ENCODE measurements around the gene SPATS2L.

Gene SPATS2L, protein sequence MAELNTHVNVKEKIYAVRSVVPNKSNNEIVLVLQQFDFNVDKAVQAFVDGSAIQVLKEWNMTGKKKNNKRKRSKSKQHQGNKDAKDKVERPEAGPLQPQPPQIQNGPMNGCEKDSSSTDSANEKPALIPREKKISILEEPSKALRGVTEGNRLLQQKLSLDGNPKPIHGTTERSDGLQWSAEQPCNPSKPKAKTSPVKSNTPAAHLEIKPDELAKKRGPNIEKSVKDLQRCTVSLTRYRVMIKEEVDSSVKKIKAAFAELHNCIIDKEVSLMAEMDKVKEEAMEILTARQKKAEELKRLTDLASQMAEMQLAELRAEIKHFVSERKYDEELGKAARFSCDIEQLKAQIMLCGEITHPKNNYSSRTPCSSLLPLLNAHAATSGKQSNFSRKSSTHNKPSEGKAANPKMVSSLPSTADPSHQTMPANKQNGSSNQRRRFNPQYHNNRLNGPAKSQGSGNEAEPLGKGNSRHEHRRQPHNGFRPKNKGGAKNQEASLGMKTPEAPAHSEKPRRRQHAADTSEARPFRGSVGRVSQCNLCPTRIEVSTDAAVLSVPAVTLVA

DNA sequence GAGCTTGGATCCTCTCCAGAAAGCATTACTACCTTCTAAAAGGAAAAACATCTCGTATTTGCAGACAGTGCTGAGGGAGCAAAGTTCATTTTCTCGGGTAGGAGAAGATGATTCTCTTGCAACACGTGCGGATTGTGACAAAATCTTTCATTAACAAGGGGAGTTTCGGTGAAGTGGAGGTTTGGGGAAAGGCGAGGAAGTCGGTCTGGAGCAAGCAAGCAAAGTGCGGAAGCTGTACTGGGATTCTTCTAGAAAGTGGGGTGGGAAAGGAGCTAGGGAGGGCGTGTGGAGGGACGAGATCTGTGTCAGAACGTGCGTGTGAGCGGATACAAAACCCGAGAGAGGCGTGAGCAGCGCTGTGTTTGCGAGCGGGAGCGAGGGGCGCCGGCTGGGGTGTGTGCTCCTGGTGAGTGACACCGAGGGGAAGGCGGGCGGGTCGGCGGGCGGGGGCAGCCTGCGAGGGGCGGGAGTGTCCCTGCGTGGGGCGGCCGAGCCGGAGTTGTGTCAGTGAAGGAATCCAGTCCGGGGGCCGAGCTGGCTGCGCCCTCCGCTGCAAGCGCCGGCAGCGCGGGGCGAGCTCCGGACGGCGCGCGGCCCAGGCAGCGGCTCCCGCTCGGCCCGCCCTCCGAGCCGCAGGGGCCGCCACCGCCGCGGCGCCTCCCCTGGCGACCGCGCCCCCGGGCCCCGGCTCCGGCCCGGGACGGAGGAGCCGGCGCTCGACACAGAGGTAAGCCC is at the start of gene SPATS2L:
Gene SPATS2L (plus strand): TSS at position 498 of the 735 bp plus-strand sequence. CDS start 82,552 bp downstream, outside the sequence.
- peak; percentile 68 for DNase-seq

DNA sequence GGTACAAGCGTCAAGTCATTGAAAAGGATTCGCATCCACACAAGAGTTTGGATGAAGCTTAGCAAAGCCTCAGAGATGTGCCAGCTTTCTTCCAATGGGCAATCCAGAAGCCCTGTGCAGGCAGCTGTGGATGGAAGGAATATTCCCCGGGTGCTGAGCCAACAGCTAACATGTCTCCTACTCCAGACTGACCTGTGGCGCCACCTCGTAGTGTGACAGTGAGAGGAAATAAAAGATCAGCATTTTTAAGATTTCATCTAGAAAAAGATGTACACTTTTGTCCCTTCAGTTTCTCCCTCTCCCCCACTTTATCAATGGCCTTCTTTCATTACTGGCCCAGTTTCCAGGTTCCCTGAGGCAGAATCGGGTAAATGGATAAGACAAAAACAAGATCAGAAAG is 48.9 kb upstream of the SPATS2L start:
- no peak for DNase-seq

DNA sequence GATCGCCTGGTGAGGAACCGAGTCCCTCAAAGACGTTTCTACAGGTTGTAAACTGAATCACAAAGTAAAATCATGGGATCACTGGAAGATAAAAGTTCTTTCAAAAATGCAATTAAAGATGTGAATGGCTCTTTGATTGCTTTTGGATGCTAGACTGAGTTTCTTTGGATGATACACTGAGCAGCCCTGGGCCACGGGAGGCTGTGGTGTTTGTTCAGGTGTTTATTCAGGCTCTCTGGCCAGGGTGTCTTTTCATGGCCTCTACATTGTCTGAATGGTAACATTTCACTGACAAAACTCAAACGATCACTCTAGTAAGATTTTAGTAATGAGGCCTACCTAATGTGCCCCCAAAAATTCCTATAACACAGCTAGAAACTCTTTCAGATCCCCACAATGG is 48.4 kb upstream of the SPATS2L start:
- DNase-seq: no peak

DNA sequence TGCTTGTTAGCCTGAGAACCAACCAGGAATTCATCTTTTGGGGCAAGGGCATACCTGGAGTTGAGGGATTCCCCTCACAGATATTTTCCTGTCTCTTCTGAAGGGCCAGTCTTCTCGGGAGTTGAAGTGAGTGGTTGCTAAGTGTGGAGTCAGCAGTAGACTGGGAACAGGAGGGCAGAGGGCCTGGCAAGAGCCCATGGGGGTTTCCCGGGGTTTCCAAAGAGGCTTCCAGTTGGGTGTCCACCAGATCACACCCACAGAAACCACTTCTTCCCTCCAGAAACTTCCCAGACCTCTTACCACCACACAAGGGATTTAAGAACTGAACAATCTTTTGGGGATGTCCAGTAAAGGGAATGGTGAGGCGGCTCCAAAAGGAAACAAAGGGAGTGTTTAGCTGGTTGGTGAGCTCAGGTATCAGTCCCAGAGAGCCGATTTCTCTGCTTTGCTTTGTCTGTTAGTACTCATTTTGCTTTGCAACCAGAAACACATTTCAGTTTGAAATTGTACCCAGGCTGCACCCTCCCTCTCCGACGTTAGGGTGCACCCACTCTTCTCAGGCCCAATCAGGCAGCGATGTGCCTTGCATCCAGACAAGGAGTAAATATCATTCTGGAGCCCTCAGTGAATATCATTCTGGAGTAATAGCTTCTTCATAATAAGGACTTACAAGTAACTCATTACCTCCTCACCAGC is 47.5 kb upstream of the SPATS2L start:
- DNase-seq: peak; percentile 67

DNA sequence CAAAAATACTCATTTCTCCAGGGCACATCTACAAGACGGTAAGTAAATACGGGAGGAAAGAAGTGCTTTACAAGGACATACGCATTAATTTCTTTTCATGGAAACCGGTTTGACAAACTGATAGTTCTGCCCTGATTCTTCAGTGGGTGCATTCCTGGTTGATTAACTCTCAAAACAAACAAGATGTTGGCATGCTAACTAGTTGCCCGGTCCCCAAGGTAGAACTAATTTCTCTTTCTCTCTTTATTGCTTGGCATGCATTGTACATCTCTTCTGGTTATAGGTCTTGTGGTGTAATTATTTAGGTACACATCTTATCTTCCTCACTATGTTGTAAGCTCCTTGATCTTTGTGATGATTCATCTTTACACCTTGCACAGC is 46.9 kb upstream of the SPATS2L start:
- DNase-seq: no peak

DNA sequence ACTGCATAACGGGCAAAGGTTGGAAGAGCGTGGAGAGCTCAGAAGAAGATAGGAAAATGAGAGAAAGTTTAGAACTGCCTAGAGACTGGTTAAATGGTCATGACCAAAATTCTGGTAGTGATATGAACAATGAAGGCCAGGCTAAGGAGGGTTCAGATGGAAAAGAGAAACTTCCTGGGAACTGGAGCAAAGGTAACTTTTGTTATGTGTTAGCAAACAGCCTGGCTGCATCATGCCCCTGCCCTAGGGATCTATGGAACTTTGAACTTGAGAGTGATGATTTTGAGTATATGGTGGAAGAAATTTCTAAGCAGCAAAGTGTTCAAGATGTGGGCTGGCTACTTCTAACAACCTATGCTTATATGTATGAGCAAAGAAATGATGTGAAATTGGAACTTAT is 44.4 kb upstream of the SPATS2L start:
- DNase-seq: no peak

DNA sequence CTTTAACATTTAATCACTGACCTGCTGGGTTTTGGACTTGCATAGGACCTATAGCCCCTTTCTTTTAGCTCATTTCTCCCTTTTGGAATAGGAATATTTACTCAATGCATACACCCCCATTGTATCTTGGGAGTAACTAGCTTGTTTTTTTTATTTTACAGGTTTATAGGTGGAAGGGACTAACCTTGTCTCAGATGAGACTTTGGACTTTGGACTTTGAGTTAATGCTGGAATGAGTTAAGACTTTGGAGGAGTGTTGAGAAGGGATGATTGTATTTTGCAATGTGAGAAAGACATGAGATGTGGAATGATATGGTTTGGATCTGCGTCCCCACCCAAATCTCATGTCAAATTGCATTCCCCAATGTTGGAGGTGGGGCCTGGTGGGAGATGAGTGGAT is 43.2 kb upstream of the SPATS2L start:
- DNase-seq: no peak

DNA sequence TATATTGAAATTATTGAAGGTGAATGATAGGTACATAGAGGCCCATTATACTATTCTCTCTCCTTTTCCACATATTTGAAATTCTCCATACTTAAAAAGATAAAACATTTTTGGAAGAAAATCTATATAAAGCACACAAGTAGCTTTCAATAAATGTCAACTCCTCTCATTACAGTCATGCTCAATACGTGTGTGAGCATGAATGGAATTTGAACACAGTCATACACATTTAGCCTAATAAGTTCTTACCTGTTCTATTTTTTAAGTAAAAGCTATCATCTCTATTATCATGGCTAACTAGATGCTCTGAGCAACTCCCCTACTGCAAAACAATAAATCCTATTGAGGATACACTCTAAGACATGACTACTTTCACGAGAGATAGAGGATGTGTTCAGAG is 41.9 kb upstream of the SPATS2L start:
- no peak for DNase-seq

DNA sequence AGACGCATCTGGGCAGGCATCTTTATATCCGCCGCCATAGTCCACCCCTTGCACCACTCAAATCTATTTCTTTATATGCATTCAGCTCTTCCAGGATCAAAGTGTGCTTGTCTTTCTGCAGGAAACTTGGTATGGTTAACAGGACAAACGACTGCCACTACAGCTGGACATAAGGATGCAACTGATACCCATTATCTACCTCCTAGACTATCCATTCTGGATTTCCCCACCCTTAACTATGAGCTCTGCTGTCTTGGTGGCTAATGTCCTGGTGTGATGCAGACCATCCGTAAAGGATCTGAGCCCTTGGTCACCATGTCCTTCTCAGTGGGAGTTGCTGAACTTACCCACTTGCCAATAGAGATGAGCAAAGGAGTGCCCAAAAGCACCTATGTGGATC is 40.1 kb upstream of the SPATS2L start:
- DNase-seq: no peak

DNA sequence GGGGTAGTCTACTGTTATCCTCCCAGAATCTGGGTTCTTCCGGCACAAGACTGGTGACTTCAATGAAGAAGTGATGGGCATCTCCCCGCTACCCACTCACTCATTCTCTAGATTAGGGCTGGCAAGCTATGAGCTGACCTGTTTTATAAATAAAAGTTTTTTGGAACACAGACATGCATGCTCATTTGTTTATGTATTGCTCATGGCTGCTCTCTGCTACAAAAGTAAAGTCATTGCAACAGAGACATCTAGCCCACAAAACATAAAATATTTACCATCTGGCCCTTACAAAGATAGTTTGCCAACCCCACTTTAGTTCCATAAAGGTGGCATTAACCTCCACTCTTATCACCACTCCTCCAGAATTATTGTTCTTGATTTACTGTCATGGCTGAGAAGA is 39.1 kb upstream of the SPATS2L start:
- DNase-seq: no peak

DNA sequence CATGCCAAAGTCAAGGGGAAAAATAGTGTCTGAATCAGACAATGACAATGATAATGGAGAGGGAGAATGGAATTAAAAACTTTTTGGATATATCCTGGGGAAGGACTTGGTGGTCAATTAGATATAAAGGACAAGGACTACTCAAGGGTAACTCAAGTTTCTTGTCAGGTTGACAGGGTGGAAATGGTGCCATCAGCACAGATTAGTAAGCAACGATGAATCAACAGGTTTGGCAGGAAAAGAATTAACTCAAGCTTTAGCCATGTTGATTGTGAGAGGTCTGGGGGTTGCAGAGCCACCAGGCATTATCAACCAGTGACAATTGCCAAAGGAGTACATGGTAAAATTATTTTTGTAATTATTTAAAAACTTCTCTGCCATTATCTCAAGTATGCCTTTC is 35.8 kb upstream of the SPATS2L start:
- no peak for DNase-seq

DNA sequence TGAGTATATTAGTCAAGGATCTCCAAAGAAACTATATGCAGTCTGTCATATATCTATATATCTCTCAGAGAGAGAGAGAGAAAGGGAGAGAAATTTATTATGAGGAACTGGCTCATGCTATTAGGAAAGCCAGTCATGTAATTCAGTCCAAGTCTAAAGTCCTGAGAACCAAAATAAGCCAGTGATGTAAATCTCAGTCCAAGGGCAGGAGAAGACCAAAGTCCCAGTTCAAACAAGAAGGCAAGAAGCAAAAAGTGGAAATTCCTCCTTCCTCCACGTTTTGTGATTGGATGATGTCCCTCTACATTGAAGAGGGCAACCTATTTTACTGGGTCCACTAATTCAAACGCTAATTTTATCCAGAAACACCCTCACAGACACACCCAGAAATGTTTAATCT is 34.2 kb upstream of the SPATS2L start:
- DNase-seq: no peak

DNA sequence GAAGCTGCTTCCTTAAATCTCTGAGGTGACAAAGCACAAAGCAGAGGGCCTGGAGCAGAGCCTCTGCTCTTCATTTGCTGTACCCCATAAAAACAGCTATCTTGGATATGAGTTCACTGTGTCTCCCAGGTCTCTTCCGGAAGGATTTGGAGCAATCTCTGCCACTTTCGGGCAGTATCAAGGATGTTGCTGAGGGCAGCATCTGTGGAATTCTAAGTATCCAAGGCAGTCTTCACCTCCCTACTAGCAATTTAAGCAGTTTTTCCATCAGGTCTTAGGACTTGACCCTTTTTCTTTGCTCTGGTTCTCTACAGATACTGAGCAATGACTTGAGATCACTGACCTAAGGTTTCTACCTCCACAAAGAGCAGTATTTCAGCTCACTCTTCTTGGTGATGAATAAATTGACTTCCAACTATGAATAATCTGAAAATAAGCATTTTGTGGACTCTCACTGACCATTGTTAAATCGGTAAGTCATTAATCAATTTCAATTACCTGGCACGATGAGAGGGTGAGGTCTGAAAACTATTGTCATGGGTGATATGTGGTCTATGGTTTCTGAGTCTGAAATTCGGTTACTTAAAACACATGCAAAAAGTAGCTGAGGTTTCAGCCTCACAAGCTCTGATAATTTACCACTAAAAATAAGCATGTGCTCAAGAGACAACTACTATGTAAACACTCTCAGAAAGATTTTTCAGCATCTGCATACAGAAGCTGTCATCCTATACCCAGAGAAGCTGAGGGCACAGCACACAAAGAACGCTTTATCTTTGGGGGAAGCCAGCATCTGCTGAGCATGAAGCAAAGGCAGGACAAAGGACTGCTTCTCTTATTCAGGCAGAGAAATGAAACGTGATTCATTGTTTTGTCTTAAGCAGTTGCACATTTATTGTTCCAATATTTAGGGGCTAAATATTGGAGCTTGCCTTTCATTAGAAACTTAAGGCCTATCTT is 32.1 kb upstream of the SPATS2L start:
- DNase-seq: no peak

DNA sequence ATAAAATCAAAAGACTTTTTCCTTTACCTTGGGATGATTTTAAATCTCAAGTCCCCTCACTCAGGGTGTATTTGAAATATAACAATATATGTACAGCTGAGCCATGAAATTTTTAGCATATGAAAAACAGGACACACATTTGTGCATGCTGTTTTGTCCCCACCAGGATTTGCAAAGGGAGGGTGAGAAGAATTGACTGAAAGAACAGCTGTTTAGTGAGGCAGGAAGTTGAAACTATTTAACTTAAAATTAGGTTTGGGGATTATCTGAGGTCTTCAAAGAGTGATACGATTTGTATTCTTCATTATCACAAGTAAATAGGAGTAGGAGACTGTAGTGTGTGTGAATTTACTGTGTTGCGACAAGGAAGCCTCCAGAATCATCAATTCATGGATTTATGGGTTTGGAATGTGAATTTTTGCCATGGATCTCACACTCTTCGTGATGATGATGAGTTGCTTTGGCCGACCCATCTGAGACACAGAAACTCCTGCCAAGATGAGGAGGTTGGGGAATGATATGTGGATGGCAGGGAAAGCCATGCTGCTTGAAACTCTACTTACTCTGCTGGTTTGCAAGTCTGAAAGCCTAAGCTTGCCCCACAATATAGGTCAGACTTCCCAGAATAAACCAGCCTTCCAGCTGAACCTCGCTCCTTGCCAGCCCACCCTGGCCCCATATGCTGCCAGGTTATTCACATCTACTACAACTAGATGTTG is 31.0 kb upstream of the SPATS2L start:
- no peak for DNase-seq

DNA sequence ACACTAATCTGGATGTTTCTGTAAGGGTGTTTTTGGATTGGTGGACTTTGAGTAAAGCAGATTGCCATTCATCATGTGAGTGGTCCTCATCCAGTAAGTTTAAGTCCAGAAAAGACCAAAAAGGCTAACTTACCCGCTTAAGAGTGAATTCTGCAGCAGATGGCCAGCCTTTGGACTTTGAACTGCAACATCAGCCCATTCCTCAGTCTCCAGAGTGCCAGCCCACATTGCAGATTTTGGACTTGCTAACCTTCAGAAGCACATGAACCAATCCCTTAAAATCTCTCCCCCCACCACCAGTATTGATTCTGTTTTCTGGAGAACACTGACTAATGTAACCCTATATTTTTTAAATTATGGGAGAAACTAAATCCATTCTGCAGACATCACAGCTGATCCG is 30.0 kb upstream of the SPATS2L start:
- no peak for DNase-seq

DNA sequence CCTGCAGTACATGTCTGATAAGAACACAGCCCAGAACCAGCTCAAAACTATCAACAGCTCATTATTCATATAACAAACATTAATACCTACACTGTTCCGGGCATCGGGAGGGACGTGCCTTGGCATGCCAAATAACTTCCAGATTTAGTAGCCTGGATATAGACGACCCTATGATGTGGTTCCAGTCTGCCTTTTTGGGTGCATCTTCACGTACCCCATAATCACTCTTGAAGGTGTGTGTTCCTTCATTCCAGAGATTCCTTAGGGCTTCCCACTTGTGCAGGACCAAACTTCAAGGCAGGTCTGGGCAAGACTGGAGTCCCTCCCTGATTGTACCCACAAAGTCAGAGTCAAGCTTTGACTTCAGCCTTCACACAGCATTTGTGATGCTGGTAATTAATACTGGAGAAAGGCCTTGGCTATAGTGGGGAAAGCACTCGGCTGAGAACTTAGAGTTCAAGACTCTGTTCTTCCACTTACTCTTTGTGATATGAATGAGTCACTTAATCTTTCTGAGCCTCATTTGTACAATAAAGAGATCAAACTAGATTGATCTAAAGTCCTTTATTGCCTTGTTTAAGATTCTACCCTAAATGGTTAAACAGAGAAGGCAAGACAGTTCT is 27.7 kb upstream of the SPATS2L start:
- DNase-seq: no peak

DNA sequence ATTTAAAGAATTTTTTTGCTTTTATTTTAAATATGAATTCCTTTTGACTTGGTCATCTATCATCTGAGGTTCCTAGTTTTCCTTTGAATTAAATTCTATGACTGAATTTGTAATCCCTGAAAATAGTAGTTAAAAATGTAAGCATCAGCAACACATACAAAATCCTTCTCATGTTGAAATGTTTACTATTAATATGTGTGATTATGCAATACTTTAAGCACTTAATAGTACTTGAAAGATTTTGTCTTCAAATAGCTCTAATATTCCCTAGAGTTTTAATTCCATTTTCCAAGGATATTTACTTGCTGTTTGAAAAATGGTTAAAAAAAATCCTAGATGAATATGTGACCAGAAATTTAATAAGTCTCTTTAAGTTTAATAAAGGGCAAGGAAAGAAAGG is 26.6 kb upstream of the SPATS2L start:
- no peak for DNase-seq

DNA sequence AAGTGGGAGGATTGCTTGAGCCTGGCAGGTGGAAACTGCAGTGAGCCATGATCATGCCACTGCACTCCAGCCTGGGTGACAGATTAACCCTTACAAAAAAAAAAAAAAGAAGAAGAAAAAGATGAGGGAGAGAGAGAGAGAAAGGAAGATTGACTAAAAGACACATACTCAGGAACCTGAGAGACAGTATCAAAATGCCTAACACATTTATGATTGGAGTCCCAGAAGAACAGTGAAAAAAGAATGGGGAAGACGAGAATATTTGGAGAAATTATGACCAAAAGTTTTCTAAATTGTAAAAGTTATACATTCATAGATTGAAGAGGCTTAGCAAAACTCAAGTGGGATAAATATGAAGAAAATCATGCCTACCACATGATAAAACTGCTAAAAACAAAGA is 19.9 kb upstream of the SPATS2L start:
- no peak for DNase-seq

DNA sequence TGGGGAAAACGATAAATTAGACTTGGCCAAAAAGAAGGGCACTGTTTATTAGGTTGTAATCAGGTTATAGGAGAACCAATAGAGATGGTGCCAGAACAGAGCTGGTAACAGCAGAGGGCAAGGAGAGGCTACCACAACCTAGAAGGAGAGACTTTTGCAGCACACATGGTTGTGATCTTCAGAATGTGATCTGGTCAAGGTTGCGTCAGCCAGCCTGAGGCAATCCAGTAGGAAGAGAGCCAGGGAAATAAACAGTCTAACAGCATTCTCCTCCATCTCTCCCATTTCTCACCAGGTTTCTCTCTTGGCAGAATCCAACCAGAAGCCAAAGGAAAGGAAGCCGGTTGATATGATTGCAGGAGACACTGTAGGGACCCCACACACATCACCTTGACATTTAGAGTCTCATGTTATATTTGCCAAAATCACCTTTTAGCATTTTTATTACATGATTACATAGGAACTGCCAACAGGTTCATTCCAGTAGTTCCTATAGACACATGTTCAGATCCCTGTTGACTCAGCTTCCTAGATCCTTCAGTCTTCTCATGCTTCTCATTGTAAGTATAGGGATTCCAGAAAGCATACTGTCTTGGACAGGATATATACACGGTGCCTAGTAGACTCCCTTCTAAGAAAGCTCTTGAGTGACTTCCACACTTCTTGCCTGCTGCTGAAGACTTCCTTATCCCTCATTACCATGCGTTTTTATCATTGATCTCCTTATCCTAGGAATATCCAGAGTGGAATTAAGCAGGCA is 17.6 kb upstream of the SPATS2L start:
- DNase-seq: no peak

DNA sequence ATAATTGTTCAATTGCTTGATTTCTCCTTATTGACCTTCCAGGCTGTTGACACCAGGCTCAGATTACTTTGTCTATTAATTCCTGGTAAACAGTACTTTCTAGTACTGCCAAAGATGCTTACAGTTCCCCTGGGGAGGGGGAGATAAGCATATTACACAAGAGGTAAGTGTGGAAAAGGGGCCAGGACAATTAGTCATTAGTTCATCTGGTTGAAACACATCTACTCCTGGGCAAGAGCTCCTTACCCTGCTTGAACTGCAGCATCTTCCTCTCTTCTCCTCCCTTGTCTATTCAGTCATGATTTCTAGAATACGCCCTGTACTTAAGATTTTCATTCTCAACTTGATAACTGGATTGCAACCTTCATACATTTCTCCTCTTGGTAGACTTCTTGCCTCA is 10.4 kb upstream of the SPATS2L start:
- no peak for DNase-seq

All from suppressor macrophage treated with lipopolysaccharide for 4 hours (primary cell).